ENCODE data around the gene CDK1. TPM values are rescaled to one million over a fixed set of nuclear protein-coding genes. Genes with fewer than 3 reads are reported as not detected.
A peak's percentile ranks its signal among the peaks of the same experiment; 100 is the strongest.

CDK1 gene
- total and polyA plus RNA-seq, 2 experiments from 2014 or later, result 34.0 to 65.3 TPM

DNA sequence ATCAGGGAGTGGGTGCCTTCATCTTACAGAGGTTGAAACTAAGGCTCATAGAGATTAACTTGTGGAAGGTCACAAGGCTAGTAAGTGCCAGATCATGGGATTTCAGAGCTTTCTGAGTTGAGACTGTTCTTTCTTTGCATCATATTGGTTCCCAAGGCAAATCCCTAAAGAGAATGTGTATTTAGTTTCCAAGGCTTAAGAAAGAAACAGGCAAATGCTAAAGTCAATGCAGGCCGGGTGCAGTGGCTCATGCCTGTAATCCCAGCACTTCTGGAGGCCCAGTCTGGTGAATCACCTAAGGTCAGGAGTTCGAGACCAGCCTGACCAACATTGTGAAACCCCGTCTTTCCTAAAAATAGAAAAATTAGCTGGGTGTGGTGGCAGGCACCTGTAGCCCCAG is 19.8 kb downstream of the CDK1 start:
- Histone ChIP-seq H3K27ac (no peak overlapping the region), H3K4me1 (ENCODE audit: low read depth) (peaks cover 3% of the 10 kb centered on the region), H3K4me3 (no peak overlapping the region), H3K9me3 (ENCODE audit: low read depth) (no peaks in the 10 kb centered on the region), H3K36me3 (no peaks in the 10 kb centered on the region), H3K27me3 (no peaks in the 10 kb centered on the region)
- TF ChIP-seq, protein P1, sequence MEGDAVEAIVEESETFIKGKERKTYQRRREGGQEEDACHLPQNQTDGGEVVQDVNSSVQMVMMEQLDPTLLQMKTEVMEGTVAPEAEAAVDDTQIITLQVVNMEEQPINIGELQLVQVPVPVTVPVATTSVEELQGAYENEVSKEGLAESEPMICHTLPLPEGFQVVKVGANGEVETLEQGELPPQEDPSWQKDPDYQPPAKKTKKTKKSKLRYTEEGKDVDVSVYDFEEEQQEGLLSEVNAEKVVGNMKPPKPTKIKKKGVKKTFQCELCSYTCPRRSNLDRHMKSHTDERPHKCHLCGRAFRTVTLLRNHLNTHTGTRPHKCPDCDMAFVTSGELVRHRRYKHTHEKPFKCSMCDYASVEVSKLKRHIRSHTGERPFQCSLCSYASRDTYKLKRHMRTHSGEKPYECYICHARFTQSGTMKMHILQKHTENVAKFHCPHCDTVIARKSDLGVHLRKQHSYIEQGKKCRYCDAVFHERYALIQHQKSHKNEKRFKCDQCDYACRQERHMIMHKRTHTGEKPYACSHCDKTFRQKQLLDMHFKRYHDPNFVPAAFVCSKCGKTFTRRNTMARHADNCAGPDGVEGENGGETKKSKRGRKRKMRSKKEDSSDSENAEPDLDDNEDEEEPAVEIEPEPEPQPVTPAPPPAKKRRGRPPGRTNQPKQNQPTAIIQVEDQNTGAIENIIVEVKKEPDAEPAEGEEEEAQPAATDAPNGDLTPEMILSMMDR (IDR thresholded peaks at IDR 0.05; ENCODE audit: low read depth, low read length), result no peak
- no peak for DNase-seq (ENCODE audit: low read depth in 1 of 2, low spot score in 1 of 2)

DNA sequence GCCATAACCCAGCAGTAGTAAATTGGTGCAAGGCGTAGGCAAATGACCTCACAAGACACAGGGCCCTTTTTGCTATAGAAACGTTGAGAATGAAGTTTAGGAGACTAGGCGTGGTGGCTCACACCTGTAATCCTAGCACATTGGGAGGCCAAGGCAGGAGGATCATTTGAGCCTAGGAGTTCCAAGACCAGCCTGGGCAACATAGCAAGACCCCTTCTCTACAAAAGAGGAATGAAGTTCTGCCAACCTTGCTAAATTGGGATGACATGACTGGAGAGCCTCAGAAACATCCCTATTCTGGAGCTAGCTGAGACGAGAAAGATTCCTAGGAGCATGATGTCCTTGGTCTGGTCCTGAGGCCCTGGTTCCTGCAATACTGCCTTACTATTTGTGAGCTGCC is 20.6 kb downstream of the CDK1 start:
- H3K9me3 ChIP-seq (ENCODE audit: low read depth), result no peaks in the 10 kb centered on the region
- TF ChIP-seq, protein P1 (IDR thresholded peaks at IDR 0.05; ENCODE audit: low read depth, low read length), result no peak
- no peaks in the 10 kb centered on the region for H3K27me3 ChIP-seq
- DNase-seq (ENCODE audit: low read depth in 1 of 2, low spot score in 1 of 2), result no peak
- H3K36me3 ChIP-seq, result no peaks in the 10 kb centered on the region
- no peak overlapping the region for H3K27ac ChIP-seq
- H3K4me3 ChIP-seq, result no peak overlapping the region
- peaks cover 3% of the 10 kb centered on the region for H3K4me1 ChIP-seq (ENCODE audit: low read depth)

DNA sequence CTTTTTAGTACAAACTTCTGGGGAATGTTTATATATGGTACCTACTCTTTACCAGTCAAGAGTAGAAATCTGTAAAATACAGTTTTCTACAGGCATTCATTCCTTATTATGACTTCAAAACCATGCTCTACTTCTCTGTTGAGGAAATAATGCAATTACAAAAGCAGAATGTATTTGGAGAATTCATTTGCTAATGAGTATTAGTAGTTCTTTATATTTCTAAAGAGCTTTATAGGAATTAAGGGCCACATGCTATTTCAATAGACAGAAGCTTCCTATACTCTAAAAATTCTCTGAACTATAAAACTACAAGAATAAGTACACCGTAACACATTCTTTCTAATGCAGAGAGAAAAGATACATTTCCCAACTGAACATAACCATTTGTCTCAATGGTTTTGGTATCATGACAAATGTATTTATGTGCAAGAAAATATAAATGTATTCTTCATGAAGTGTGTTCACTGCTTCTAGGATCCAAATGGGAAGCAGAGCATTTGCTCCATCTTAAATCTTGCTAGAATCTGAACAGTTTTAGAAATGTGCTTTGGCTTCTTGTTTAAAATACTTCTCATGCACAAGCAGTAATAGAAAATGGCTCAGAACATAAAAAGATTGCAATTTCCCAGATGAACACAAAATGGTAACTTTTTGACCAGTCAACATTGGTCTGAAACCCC is 21.8 kb downstream of the CDK1 start:
- no peak for DNase-seq (ENCODE audit: low read depth in 1 of 2, low spot score in 1 of 2)
- Histone ChIP-seq H3K9me3 (ENCODE audit: low read depth) (no peaks in the 10 kb centered on the region), H3K4me3 (no peak overlapping the region), H3K36me3 (no peaks in the 10 kb centered on the region), H3K27ac (no peak overlapping the region), H3K27me3 (no peaks in the 10 kb centered on the region), H3K4me1 (ENCODE audit: low read depth) (peaks cover 4% of the 10 kb centered on the region)
- TF ChIP-seq, protein P1 (IDR thresholded peaks at IDR 0.05; ENCODE audit: low read depth, low read length), result no peak

DNA sequence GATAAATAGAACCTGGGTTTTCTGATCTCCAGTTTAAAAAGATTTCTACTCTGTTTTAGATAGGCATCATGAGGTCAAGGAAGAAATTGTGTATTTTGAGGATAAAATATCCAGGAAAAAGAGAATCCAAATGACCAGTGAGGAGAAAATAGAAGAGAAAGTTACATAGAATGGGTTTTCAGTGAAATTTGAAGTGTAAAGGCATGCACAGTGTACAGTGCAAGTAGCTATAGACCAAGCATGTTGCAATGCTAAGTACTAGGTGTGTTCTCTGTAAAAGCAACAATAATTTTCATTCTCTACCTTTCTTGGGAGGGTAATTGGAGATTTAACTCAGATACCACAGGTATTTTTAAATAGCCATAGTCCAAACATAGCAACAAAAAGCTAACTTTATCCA is 22.6 kb downstream of the CDK1 start:
- TF ChIP-seq, protein P1 (IDR thresholded peaks at IDR 0.05; ENCODE audit: low read depth, low read length), result no peak
- no peak overlapping the region for H3K27ac ChIP-seq
- H3K9me3 ChIP-seq (ENCODE audit: low read depth), result no peaks in the 10 kb centered on the region
- no peaks in the 10 kb centered on the region for H3K27me3 ChIP-seq
- no peak overlapping the region for H3K4me3 ChIP-seq
- H3K36me3 ChIP-seq, result no peaks in the 10 kb centered on the region
- H3K4me1 ChIP-seq (ENCODE audit: low read depth), result peaks cover 5% of the 10 kb centered on the region
- DNase-seq (ENCODE audit: low read depth in 1 of 2, low spot score in 1 of 2), result no peak

DNA sequence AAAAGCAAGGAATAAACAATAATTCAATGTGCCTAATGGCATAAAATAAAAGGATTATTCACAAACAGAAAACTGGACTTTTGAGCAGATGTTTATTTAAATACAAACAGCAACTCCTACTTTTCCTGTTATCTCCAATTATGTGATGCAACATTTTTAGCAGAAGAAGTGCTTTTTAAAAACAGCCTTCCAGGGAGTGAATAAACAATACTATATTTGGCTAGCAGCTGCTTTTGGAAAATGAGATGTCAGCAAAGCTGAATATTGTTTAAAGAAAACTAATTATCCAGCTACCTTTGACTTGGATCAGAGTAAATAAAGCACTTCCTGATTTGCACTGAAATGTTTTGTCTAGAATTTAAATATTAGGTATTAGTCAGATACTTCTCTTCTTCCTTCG is 23.2 kb downstream of the CDK1 start:
- Histone ChIP-seq H3K4me1 (ENCODE audit: low read depth) (peaks cover 5% of the 10 kb centered on the region), H3K27ac (no peak overlapping the region), H3K27me3 (no peaks in the 10 kb centered on the region), H3K4me3 (no peak overlapping the region), H3K36me3 (no peaks in the 10 kb centered on the region), H3K9me3 (ENCODE audit: low read depth) (no peaks in the 10 kb centered on the region)
- TF ChIP-seq, protein P1 (IDR thresholded peaks at IDR 0.05; ENCODE audit: low read depth, low read length), result no peak
- DNase-seq (ENCODE audit: low read depth in 1 of 2, low spot score in 1 of 2), result peak in 1 of 2 donors; percentile 42

Measured in cardiac muscle cell (in vitro differentiated cells and primary cell).